Activated CD4-positive, alpha-beta T cell treated with anti-CD3 and anti-CD28 coated beads for 1 hour (primary cell): ENCODE measurements around the gene REG3A.

Experiments
- DNase-seq: peaks from one replicate; pipeline ENCODE4 v3.0.0-alpha.2; 2020

REG3A gene

DNA sequence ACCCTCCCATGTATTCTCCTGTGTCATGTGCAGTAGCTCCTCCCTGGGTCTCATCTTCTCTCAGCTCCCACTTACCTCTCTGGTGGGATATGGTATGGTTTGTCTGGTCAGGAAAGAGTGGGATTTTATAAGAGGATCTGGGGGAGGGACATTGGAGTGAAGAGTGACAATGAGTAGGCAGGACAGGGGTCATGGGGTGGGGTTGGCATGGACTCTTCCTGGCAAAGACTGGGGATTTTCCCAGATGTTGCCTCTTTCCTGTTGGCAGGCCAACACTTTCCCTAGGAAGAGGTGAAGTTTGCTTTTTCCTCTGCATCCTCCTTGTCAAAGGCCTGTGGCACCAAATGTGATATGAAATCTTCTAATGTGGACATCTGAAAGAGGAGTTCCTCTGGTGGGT lies at the start of gene REG3A:
TSS of gene REG3A (minus strand) at position 101 of the 400 bp plus-strand sequence. CDS start 348 bp downstream, outside the sequence.
- DNase-seq, result no peak

DNA sequence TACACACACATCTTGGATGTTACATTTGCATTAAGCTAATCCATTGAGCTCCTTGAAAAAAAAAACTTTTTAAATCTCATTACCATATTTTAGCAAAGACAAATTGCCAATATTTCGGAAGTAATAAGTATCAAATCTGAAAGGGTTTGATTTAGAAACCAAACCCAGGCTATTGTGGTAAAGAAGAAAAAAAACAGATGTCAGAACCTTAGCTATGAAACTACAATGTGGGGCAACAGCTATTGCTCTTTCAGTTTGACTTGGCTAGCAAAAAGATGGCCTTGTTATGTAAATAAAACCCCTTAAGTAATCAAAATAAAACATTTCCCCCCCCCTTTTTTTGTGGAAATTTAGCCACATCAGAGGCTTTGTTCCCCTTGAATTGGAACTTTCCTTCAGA lies 41.2 kb upstream of the REG3A start:
- no peak for DNase-seq

DNA sequence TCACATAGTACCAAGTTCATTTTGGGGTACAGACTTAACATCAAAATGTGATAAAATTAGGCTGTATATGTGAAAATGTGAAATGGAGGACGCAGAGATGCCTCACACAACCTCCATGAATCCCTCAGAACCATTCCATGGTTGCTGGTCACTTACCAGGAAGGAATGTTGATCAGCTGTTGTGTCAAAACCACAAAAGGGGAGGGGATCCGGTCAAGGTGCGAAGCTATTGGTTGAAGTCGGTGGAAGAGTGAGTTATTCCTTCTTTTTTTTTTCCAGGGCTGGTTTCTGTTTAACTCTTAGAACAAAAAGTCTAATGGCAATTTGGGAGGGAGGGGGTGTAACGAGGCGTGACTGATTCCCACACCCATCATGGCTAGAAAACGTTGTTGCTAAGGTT lies 32.3 kb upstream of the REG3A start:
- DNase-seq, result no peak

DNA sequence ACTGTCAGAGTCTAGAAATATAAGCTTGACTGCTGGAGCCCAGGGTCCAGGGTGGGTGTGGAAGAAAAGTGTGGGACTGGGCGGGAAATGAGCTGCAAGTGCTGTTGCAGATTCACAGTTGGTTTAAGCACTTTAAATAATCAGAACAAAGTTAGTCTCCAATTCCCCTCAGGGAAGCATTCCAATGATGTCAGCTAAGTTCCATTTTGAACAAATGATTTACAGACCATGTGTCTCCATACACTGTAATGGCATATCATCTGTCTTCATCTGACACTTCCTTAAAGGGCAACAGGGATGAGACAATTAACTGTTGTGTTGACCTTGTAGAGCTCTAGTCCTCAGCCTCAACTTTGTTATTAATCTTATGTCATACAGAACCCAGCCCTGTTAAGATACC lies 31.5 kb upstream of the REG3A start:
- DNase-seq, result no peak

DNA sequence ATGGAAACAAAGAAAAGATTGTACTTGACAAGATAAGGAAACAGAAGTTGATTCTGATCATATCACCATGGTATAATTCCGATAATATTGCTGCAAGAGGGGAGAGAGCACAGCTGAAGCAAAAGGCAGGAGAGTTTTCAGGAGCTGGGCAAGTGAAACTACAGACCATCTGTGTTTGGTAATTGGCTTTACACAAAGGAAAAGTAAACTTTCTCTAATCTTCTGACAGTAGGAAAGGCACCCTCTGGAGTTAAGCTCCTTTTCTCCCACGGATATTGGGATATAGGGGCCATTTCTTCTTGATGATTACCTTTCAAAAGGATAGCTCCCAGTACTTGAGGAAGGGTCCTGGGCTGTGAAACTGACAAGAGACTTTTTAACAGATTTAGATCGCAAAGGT lies 29.9 kb upstream of the REG3A start:
- no peak for DNase-seq

DNA sequence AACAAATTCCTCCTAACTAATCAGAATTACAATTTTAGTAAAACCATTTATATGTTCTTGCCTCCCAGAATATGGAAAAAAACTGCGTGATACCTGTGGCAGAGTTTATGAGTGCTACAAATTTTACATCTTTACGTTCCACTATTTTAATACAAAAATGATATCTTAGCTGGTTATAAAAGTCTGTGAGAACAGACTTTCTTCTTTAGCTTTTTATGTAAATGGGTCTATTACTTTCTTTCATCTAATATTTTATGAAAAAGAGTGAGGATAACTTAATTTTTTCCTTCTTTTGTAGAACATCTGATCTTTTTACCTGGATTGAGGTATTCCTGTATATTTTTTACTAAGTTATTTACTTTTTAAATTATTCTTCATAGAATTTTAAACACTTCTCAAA lies 22.1 kb upstream of the REG3A start:
- DNase-seq, result no peak

DNA sequence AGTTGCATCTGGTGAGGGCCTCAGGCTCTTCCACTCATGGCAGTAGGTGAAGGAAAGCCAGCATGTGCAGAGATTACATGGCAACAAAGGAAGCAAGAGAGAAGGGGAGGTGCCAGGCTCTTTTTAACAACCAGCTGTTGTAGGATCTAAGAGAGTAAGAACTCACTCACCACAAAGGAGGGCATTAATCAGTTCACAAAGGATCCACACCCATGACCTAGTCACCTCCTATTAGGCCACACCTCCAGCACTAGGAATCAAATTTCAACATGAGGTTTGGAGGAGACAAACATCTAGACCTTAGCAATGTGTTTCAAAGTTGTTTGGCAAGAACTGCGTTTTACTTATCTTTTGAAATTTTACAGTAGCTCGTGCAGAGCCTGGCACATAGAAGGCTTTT lies 20.5 kb upstream of the REG3A start:
- no peak for DNase-seq

DNA sequence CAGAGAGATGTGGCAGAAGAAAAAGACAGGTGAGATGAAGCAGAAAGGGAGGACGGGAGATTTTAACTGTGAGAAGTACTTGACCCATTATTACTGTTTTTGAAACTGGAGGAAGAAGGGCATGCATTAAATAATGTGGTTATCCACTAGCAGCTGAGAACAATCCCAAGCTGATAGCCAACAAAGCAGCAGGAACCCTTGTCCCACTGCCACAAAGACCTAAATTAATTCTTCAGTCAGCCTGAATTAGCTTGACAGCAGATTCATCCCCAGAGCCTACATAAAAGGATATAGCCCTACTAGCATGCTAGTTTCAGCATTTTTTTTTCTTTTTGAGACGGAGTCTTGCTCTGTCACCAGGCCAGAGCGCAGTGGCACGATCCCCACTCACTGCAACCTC lies 19.5 kb upstream of the REG3A start:
- DNase-seq, result no peak

DNA sequence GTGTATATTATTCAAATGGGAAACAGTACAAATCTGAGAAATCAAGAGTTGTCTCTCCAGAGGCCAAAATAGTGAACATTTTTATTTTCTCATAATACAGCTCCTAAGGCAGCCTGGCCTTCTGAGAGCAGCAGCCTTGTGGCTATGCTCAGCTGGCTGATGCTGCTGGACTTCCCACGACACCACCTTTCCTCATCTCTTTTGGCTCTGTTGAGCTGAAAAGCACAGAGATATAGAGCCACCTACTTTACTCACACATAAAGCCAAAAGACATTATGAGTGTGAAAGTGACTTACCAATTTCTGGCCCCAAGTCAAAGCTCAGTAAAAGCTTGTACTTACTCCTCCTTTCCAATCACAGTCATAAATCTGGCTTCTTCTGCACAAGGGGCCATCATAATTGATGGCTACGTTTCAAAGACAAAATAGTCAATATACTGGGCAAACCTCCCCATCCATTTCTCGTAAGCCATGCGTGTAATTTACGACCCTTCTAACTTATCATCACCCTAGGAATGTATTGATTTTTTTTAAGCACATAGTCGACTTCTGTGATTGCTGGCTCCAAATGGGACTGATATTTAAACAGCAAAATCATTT lies 18.6 kb upstream of the REG3A start:
- no peak for DNase-seq

DNA sequence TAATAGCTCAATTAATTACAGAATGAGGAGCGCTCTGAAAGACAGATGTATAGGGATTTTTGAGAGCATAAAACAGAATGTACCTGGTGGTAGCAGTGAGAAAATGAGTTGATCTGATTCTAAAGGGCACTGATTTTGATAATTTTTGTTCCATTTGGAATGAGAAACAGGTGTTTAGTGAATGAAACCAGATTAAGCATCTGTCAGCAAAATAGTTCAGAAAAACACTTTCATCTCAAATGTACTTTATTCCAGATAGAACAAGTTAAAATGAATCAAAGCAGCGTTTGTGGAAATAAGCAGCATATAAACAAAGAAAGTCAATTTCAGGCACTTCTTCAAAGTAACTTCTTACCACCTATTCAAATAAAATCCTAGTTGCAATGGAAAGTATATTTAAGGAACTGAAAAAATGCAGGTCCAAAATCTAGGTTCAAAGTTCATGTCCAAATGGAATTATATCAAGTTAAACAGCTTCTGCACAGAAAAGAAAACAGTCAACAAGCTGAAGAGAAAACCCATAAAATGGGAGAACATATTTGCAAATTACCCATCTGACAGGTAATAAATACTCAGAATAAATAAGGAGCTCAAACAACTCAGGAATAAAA lies 11.9 kb upstream of the REG3A start:
- no peak for DNase-seq

DNA sequence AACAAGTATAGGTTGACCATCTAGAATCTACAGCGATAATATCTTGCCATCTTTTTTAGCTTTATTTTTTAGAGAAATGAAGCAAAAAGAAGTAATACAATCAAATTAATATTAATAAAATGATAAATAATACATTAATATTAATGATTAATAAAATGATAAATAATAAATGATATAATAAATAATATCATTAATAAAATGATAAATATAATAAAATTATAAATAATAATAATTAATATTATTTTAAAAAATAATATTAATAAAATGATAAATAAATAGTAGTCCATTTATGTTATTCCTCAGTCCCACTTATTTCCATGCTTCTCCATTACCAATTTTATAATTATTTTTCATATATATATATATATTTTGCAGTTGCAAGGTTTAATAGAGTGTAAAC lies 3.2 kb upstream of the REG3A start:
- no peak for DNase-seq

DNA sequence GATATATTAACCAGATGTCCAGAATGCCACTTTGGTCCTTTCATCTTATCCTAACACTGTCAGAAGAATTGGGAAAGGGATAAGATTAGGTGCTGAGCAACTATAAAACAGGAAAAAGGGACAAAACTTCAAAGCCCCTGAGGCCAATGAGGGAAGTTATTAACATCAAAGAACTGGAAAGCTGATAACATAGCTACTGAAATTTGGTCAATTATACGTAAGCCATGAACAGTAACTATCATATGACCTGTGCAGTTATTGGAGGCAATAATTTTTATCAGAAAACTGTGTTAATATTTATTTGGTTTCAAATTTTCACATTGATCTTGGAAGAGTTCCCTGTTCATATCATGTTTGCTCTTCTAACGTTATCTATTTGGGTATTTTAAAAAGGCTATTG lies 2.6 kb upstream of the REG3A start:
- DNase-seq, result no peak

DNA sequence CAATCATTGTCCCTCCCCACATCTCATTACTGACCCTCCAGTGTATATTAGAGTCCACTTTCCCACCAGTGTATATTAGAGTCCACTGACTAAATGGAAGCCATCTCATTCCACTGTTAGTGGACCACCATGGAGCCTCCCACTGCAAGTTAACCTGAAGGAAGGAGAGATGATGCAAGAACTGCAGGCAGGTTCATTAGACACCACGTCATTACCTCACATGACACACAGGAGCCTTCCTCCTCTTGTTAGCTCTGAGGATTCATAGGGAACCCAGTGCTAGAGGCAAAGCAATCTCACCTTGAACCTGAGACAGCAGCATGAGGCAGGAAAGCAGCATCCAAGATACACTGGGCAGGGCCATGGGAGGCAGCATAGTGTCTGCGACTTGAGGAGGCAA lies 523 bp downstream of the REG3A start:
- DNase-seq, result no peak

DNA sequence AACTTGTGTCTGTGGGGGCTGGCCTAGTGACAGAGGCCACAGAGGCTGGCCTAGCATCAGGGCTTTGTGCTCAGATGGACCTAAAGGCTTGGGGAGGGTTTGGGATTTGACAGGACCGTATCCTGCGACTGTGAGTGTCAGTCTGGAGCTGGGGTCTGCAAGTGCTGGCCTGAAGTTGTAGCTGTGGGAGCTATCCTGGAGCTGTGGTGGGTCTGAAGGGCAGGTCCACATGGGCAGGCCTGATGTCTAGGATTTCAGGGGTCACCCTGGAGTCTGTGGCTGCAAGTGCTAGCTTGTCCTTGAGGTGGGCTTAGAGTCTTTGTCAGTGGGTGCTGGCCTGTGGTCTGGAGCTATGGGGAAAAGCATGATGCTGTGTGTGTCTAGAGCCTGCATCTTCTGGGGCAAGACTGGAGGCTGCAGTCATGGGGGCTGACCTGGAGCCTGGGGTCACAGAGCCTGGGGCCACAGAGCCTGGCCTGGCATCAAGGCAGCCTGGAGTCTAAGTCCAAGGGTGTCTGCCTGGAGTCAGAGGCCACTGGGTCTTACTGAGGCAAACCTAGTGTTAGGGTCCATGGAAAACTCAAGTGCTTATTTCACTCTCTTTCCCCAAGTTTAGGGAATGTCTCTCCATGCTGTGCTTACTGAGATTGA lies 3.6 kb downstream of the REG3A start:
- DNase-seq, result no peak

DNA sequence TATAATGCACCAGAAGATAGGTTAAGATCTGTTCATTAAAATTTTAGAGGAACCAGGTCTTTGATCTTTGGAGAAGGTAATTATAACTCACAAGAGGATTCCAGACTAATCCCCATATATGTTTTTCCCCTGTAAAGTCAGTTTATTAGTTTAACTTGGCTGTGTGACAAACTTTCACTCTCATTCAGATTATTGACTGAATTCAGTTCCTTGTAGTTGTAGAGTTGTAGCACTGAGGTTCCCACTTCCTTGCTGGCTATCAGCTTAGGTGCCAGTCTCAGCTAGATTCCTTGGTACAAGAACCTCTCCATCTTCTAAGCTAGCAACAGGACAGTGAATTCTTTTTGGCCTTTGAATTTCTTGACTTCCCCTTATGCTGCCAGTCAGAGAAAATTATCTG lies 20.1 kb downstream of the REG3A start:
- no peak for DNase-seq

DNA sequence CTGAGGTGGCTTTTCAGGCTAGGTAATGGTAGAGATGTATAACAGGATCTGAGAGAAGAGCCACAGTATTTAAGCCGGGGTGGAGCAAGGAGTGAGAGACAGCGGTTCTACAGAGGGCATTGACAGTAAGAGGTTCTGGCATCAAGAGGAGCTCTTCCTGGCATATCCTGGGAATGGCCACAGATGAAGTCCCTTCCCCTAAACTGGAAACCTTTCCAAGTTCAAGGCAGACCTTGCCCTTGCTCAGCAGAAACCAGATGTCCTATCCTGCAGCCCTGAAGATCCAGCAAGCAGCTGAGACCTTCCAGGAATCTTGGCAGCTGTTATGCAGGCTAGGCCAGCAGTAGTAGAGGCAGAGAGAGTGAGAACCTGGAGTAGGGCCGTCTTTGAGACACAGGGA lies 21.2 kb downstream of the REG3A start:
- no peak for DNase-seq

DNA sequence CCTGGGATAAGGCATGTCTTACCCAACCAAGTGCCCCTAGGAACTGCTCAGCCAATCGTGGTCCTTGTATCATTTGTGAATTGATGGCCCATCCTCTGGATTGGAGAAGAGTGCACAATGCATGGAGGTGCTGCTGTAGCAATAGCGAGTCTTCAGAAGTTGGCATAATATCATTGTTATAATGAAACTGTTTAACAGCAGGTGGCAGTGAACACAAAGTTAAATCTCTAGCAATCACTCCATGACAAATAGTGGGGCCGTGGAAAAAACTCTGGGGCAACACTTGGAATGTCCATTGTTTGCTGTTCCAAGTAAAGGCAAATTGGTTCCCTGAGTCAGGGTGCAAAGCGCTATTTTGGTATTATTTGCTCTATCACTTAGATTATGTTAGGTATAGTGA lies 27.9 kb downstream of the REG3A start:
- no peak for DNase-seq

DNA sequence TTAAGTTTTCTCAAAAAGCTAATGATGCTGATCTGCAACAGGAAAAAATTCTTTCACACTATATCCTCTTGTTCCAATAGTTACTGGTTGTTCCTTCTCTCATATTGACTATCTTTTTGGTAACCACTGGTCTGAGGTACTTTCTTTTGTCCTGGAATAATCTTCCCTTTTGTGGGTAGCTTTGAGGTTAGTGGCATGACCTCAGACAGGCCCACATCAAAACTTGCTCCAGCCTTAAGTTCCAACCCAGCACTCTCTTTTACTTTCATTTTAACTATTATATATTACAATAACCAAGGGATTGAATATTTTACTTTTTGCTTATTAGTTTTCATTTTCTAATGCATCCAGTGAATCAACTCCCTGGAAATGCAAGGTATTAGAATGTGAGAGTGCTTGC lies 29.7 kb downstream of the REG3A start:
- no peak for DNase-seq

DNA sequence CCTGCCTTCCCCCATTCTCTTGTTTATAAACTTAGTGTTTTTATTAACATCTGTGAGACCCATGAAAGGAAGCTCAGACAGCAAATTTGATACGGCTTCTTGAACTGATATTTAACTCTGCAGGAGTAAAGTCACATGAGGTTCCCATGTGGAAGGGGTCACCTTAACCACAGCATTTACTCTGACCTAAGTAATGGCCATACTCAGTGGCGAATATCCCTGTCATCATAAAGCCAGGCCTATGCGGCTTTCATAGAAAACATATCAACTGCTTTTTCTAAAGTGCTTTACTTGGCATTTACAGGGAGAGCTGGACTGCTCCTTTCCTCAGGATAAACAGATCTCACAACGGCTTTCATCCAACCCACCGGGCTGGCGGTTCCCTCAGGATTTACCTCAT lies 30.3 kb downstream of the REG3A start:
- DNase-seq, result no peak

DNA sequence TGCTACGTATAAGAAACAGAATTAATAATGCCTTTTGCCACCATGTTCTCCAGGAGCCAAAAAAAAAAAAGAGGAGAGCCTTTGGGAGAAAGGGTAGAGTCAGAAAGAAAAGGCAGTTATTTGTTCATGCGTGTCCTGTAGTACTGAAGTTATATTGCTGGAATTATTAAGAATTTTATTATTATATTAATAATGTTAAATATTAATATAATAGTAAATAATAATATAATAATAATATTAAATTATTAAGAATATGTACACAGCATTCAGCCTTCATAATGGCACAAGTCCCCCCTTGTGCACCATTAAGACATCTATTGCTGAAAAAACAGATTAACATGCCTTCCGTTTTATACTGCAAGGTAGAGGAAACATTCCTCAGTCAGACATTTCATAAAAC lies 31.1 kb downstream of the REG3A start:
- no peak for DNase-seq

DNA sequence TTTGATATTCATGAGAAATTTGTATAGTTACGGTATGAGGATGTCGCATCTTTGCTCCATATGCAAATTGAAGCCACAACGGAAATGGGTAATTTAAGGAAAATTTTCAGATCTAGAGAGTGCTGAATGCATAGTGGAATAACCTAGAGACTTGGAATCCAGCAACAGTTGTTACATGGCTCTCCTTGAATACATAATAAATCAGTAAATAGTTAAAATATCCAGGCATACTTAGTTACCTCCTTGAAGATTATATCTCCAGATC lies 33.9 kb downstream of the REG3A start:
- no peak for DNase-seq

DNA sequence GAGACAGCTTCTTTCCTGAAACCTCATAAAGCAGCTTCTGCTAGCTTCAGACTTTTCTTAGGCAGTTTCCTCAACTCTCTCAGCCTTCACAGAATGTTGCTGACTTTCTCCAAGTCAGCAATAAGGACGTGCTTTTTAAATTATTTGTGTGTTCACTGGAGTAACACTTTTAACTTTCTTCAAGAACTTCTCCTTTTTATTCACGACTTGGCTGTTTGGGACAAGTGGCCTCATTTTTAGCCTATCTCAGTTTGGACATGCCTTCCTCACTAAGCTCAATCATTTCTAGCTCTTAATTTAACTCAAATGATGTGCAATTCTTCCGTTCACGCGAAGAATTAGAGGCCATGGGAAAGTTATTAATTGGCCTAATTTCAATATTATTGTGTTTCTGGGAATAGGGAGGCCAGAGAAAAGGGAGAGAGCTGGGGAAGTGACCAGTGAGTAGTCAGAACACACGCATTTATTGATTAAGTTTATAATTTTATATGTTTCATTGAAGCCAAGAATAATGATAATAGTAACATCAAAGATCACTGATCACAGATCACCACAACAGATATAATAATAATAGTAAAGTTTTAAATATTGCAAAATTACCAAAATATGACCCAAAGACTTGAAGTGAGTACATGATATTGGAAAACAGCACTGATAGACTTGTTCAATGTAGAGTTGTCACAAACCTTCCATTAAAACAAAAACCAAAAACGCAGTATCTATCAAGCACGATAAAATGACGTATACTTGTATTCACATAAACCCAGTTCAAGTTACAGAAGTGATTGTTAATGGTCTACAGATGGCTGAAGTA lies 34.4 kb downstream of the REG3A start:
- DNase-seq, result no peak

DNA sequence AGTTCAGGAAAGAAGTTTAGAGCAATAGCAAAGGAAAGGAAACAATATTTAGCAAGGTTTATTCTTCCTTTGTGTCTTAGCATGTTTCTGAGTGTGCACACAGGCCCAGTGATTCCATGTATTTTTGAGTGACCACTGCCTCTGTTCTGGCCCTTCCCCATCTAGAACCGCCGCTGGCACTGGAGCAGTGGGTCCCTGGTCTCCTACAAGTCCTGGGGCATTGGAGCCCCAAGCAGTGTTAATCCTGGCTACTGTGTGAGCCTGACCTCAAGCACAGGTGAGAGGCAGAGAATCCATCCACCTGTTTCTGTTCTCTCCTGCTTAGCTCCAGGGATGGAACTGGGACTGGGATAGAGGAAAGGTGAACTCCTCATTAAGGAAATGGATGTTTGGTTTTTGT lies 36.9 kb downstream of the REG3A start:
- DNase-seq, result no peak

DNA sequence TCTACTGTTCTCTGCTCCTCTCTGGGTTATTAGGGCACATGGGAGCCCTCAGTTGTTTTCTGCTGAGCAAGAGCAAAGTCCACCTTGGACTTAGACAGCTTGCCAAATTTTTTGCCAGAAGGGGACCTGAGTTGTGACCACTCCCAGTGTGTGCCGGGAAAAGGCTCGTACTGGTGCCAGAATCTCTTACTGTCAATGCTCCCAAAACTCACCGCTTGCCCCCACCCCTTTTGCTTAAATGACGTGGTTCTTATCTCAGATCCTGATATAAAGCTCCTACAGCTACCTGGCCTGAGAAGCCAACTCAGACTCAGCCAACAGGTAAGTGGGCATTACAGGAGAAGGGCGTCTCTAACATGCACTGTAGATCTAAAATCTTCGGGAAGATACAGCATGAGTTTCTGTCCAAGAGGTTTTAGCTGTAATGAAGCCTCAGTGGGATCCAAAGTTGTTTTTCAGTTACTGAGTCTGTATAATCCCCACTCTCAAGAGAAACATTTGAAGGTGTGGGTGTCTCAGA lies 39.3 kb downstream of the REG3A start, which contains the start of gene REG1A:
TSS of gene REG1A (plus strand) at position 295 of the 520 bp plus-strand sequence. CDS start 374 bp downstream, outside the sequence.
- DNase-seq, result no peak
